ENCODE results near the gene THAP4.

- no peak for TF ChIP-seq CTCF (IDR thresholded peaks at IDR 0.05)
- TF ChIP-seq POLR2A (IDR thresholded peaks at IDR 0.05) = no peak
- TF ChIP-seq POLR2AphosphoS5 (IDR thresholded peaks at IDR 0.05) = no peak
These were observed 74.6 kb downstream of the THAP4 start for GRCh38 chr2:241562269-241562891.

Data from breast epithelium (tissue), 3 donors.